WTC11 (cell line): ENCODE data around the gene GAL3ST3. TPM values are rescaled to one million over a fixed set of nuclear protein-coding genes. Genes with fewer than 3 reads are reported as not detected.
A peak's percentile ranks its signal among the peaks of the same experiment; 100 is the strongest.

Experiments used
- ATAC-seq: fragments of 200-7000 bp; cut with Tn5 transposase; 2 replicates; pipeline ENCODE4 v1.10.0; 2021; ENCODE audit warnings: mild to moderate bottlenecking, moderate library complexity
- CTCF ChIA-PET: fragments of 300-600 bp; sonication (Branson Sonifier 250); formaldehyde crosslinking; loops from one replicate; lab custom pipeline; 2021; ENCODE audit warnings: antibody characterized with exemption; lab: Charles Lee
- POLR2A ChIA-PET: fragments of 350-600 bp; sonication (Branson Sonifier 250); formaldehyde crosslinking; loops from one replicate; lab custom pipeline; 2021; ENCODE audit warnings: antibody characterized with exemption; lab: Charles Lee
- DNase-seq: peaks from one replicate; pipeline ENCODE4 v3.0.0; 2021; ENCODE audit warnings: low spot score
- H3K27ac Mint-ChIP-seq: 2 replicates; pipeline ENCODE4 v1.8.0; 2021; ENCODE audit warnings: mixed read lengths
- H3K27me3 Mint-ChIP-seq: 2 replicates; pipeline ENCODE4 v1.8.0; 2021; ENCODE audit warnings: low read depth, mild to moderate bottlenecking, moderate library complexity, mixed read lengths
- H3K36me3 Mint-ChIP-seq: 2 replicates; pipeline ENCODE4 v1.8.0; 2021; ENCODE audit warnings: mixed read lengths
- H3K4me1 Mint-ChIP-seq: 2 replicates; pipeline ENCODE4 v1.8.0; 2022; ENCODE audit warnings: mixed read lengths
- H3K4me3 Mint-ChIP-seq: 2 replicates; pipeline ENCODE4 v1.8.0; 2021; ENCODE audit warnings: mild to moderate bottlenecking, moderate library complexity, mixed read lengths
- H3K9me3 Mint-ChIP-seq: 2 replicates; pipeline ENCODE4 v1.8.0; 2021; ENCODE audit warnings: mixed read lengths
- AR ChIP-seq: fragments of 250-450 bp; sonication (Bioruptor Pico); IDR thresholded peaks from 2 replicates; pipeline ENCODE4 v1.9.0; 2021; ENCODE audit warnings: mild to moderate bottlenecking
- ARID4B ChIP-seq: sonication (generic); formaldehyde crosslinking; IDR thresholded peaks from 2 replicates; pipeline ENCODE4 v1.8.0; 2023; ENCODE audit warnings: missing genetic modification reagents, mild to moderate bottlenecking, borderline replicate concordance
- ATF2 ChIP-seq: sonication (generic); formaldehyde crosslinking; IDR thresholded peaks from 2 replicates; pipeline ENCODE4 v1.8.1; 2022; ENCODE audit warnings: low read depth, missing genetic modification reagents, borderline replicate concordance
- ATF3 ChIP-seq: sonication (generic); formaldehyde crosslinking; conservative IDR thresholded peaks from 2 replicates; pipeline ENCODE4 v1.8.1; 2022; ENCODE audit warnings: mild to moderate bottlenecking, missing genetic modification reagents
- CBFB ChIP-seq: sonication (generic); formaldehyde crosslinking; IDR thresholded peaks from 2 replicates; pipeline ENCODE4 v1.8.1; 2022; ENCODE audit warnings: mild to moderate bottlenecking, low read depth, missing genetic modification reagents
- CREM ChIP-seq: sonication (generic); formaldehyde crosslinking; IDR thresholded peaks from 2 replicates; pipeline ENCODE4 v1.8.1; 2022; ENCODE audit warnings: mild to moderate bottlenecking, missing genetic modification reagents, moderate library complexity
- EMX1 ChIP-seq: fragments of 250-450 bp; sonication (Bioruptor Pico); IDR thresholded peaks from 2 replicates; pipeline ENCODE4 v1.8.0; 2021; ENCODE audit warnings: mild to moderate bottlenecking
- GABPB1 ChIP-seq: sonication (generic); formaldehyde crosslinking; IDR thresholded peaks from 2 replicates; pipeline ENCODE4 v1.8.1; 2023; ENCODE audit warnings: mild to moderate bottlenecking, missing genetic modification reagents
- JUN ChIP-seq: sonication (generic); formaldehyde crosslinking; IDR thresholded peaks from 2 replicates; pipeline ENCODE4 v1.8.0; 2023; ENCODE audit warnings: mild to moderate bottlenecking, missing genetic modification reagents
- KAT7 ChIP-seq: sonication (generic); formaldehyde crosslinking; IDR thresholded peaks from 2 replicates; pipeline ENCODE4 v1.8.1; 2023; ENCODE audit warnings: missing genetic modification reagents, mild to moderate bottlenecking, borderline replicate concordance
- MYBL2 ChIP-seq: sonication (generic); formaldehyde crosslinking; IDR thresholded peaks from 2 replicates; pipeline ENCODE4 v1.8.1; 2023; ENCODE audit warnings: mild to moderate bottlenecking, moderate library complexity, missing genetic modification reagents
- PREB ChIP-seq: sonication (generic); formaldehyde crosslinking; IDR thresholded peaks from 2 replicates; pipeline ENCODE4 v1.8.1; 2022; ENCODE audit warnings: mild to moderate bottlenecking, missing genetic modification reagents, moderate library complexity, borderline replicate concordance
- RORB ChIP-seq: fragments of 250-450 bp; sonication (Bioruptor Pico); IDR thresholded peaks from 2 replicates; pipeline ENCODE4 v1.9.0; 2021; ENCODE audit warnings: mild to moderate bottlenecking
- SMAD3 ChIP-seq: sonication (generic); formaldehyde crosslinking; IDR thresholded peaks from 2 replicates; pipeline ENCODE4 v1.8.0; 2022; ENCODE audit warnings: missing genetic modification reagents, mild to moderate bottlenecking, borderline replicate concordance
- SP1 ChIP-seq: sonication (generic); formaldehyde crosslinking; conservative IDR thresholded peaks from 2 replicates; pipeline ENCODE4 v1.8.1; 2022; ENCODE audit warnings: missing genetic modification reagents
- TP53 ChIP-seq: sonication (generic); formaldehyde crosslinking; IDR thresholded peaks from 2 replicates; pipeline ENCODE4 v1.8.1; 2023; ENCODE audit warnings: mild to moderate bottlenecking, missing genetic modification reagents
- ZNF121 ChIP-seq: sonication (generic); formaldehyde crosslinking; IDR thresholded peaks from 2 replicates; pipeline ENCODE4 v1.8.0; 2023; ENCODE audit warnings: missing genetic modification reagents
- ZNF281 ChIP-seq: sonication (generic); formaldehyde crosslinking; IDR thresholded peaks from 2 replicates; pipeline ENCODE4 v1.8.0; 2023; ENCODE audit warnings: mild to moderate bottlenecking, missing genetic modification reagents
- ZNF396 ChIP-seq: fragments of 250-450 bp; sonication (Bioruptor Pico); IDR thresholded peaks from 2 replicates; pipeline ENCODE4 v1.8.0; 2021; ENCODE audit warnings: mild to moderate bottlenecking, moderate library complexity, borderline replicate concordance
- ZNF425 ChIP-seq: fragments of 250-450 bp; sonication (Bioruptor Pico); conservative IDR thresholded peaks from 2 replicates; pipeline ENCODE4 v1.9.0; 2021; ENCODE audit warnings: mild to moderate bottlenecking
- total RNA-seq: library from RNA; stranded (reverse); gene quantifications from 3 replicates; pipeline ENCODE4 v1.2.3, GENCODE V29; 2021

GAL3ST3 gene
- total RNA-seq, 1 experiment from 2014 or later: 21.3 TPM

GRCh38 chr11:66089067-66089466, 40.1 kb upstream of the GAL3ST3 start:
- DNase-seq (no peak), ATAC-seq (no peak)
- no peak overlapping the region for H3K27ac Mint-ChIP-seq
- H3K27me3 Mint-ChIP-seq: no peaks in the 10 kb centered on the region
- CTCF ChIA-PET: no interaction called here
- H3K4me3 Mint-ChIP-seq: no peak overlapping the region
- POLR2A ChIA-PET: no interaction called here
- H3K4me1 Mint-ChIP-seq: no peaks in the 10 kb centered on the region
- no peaks in the 10 kb centered on the region for H3K36me3 Mint-ChIP-seq
- no peak for TF ChIP-seq SMAD3 (CRISPR knock-in tag)
- no peak for TF ChIP-seq ATF2
- no peak for TF ChIP-seq ZNF121
- no peak for TF ChIP-seq CBFB (CRISPR knock-in tag)
- no peak for TF ChIP-seq PREB (CRISPR knock-in tag)
- no peak for TF ChIP-seq SP1
- no peak for TF ChIP-seq ZNF396
- no peak for TF ChIP-seq ATF3 (CRISPR knock-in tag)
- TF ChIP-seq MYBL2 (CRISPR knock-in tag): no peak
- no peak for TF ChIP-seq ARID4B (CRISPR knock-in tag)
- no peak for TF ChIP-seq KAT7 (CRISPR knock-in tag)
- TF ChIP-seq, all 79 proteins: peak for 0
- H3K9me3 Mint-ChIP-seq: no peaks in the 10 kb centered on the region

GRCh38 chr11:66087148-66087908, 38.4 kb upstream of the GAL3ST3 start:
- Mint-ChIP-seq H3K4me3 (no peak overlapping the region), H3K4me1 (no peaks in the 10 kb centered on the region), H3K27me3 (no peaks in the 10 kb centered on the region), H3K9me3 (no peaks in the 10 kb centered on the region), H3K36me3 (no peaks in the 10 kb centered on the region), H3K27ac (0 out of 2 replicates have a peak overlapping the region, but pooled peaks have one; percentile 7)
- ChIA-PET CTCF (interaction anchor here (0.7 kb wide), 1 partner anchor 1533 kb away, joined by 3 read pairs; no protein-coding TSS in a partner anchor), POLR2A (interaction anchor here (0.6 kb wide), 1 partner anchor 12 kb away, joined by 4 read pairs; no protein-coding TSS in a partner anchor)
- no peak for DNase-seq
- ATAC-seq: no peak
- TF ChIP-seq ZNF425 (no peak), ZNF281 (no peak), JUN (CRISPR knock-in tag) (no peak), TP53 (CRISPR knock-in tag) (no peak), RORB (CRISPR knock-in tag) (no peak), AR (no peak), GABPB1 (CRISPR knock-in tag) (no peak), EMX1 (CRISPR knock-in tag) (no peak), CREM (CRISPR knock-in tag) (no peak)
